Ishikawa (cell line): ENCODE measurements around the gene CORO7.
A peak's percentile ranks its signal among the peaks of the same experiment; 100 is the strongest.

ENCODE experiments used
- CEBPB ChIP-seq: IDR thresholded peaks from 2 replicates; pipeline ENCODE4 v1.6.1; 2012
- CREB1 ChIP-seq: IDR thresholded peaks from 2 replicates; pipeline ENCODE4 v1.6.1; 2012; ENCODE audit warnings: low read depth
- EGR1 ChIP-seq: IDR thresholded peaks from 2 replicates; pipeline ENCODE4 v1.6.1; 2012
- EP300 ChIP-seq: IDR thresholded peaks from 2 replicates; pipeline ENCODE4 v1.6.1; 2012; ENCODE audit warnings: borderline replicate concordance
- FOXM1 ChIP-seq: IDR thresholded peaks from 2 replicates; pipeline ENCODE4 v1.6.1; 2012; ENCODE audit warnings: low read depth, borderline replicate concordance
- MAX ChIP-seq: IDR thresholded peaks from 2 replicates; pipeline ENCODE4 v1.6.1; 2012
- NFIC ChIP-seq: IDR thresholded peaks from 2 replicates; pipeline ENCODE4 v1.6.1; 2012
- RAD21 ChIP-seq: IDR thresholded peaks from 2 replicates; pipeline ENCODE4 v1.6.1; 2012; ENCODE audit warnings: low read depth
- REST ChIP-seq: IDR thresholded peaks from 2 replicates; pipeline ENCODE4 v1.6.1; 2012; ENCODE audit warnings: low read depth, mild to moderate bottlenecking
- TAF1 ChIP-seq: IDR thresholded peaks from 2 replicates; pipeline ENCODE4 v1.6.1; 2012; ENCODE audit warnings: low read depth, mild to moderate bottlenecking
- TCF12 ChIP-seq: IDR thresholded peaks from 2 replicates; pipeline ENCODE4 v1.6.1; 2012; ENCODE audit warnings: low read depth
- TEAD4 ChIP-seq: IDR thresholded peaks from 2 replicates; pipeline ENCODE4 v1.6.1; 2012
- USF1 ChIP-seq: IDR thresholded peaks from 2 replicates; pipeline ENCODE4 v1.6.1; 2012
- YY1 ChIP-seq: IDR thresholded peaks from 2 replicates; pipeline ENCODE4 v1.6.1; 2012; ENCODE audit warnings: low read depth
- ZBTB7A ChIP-seq: IDR thresholded peaks from 2 replicates; pipeline ENCODE4 v1.6.1; 2012; ENCODE audit warnings: low read depth

Gene CORO7

GRCh38 chr16:4315186-4316107 is 100.9 kb downstream of the CORO7 start, which contains the start of gene GLIS2:
GLIS2 (plus strand) TSS chr16:4316067; CDS start chr16:4332281, 16,214 bp downstream.
- TF ChIP-seq ZBTB7A (peak; percentile 65; the same call in 1 of the 2 replicates), NFIC (0 out of 2 replicates have a peak, but pooled peaks have one; percentile 4), TCF12 (peak; percentile 26; the same call in 1 of the 2 replicates), EP300 (no peak), MAX (0 out of 2 replicates have a peak, but pooled peaks have one; percentile 4)

GRCh38 chr16:4314532-4315185 is 101.7 kb downstream of the CORO7 start:
- TF ChIP-seq TEAD4, result no peak
- TF ChIP-seq NFIC, result 0 out of 2 replicates have a peak, but pooled peaks have one; percentile 6
- no peak for TF ChIP-seq USF1
- 0 out of 2 replicates have a peak, but pooled peaks have one; percentile 21 for TF ChIP-seq ZBTB7A
- TF ChIP-seq EGR1, result no peak
- peak; percentile 79 for TF ChIP-seq MAX
- no peak for TF ChIP-seq FOXM1
- TF ChIP-seq TCF12, result no peak; the same call in 1 of the 2 replicates
- TF ChIP-seq TAF1, result no peak; the same call in 1 of the 2 replicates
- no peak for TF ChIP-seq EP300
- TF ChIP-seq CREB1, result no peak
- TF ChIP-seq REST, result no peak
- TF ChIP-seq RAD21, result no peak
- TF ChIP-seq CEBPB, result no peak
- TF ChIP-seq YY1, result no peak

GRCh38 chr16:4313563-4314531 is 102.5 kb downstream of the CORO7 start:
- TF ChIP-seq YY1 (no peak), RAD21 (peak; percentile 20; the same call in 1 of the 2 replicates)

GRCh38 chr16:4309833-4310266 is 106.5 kb downstream of the CORO7 start:
- TF ChIP-seq YY1 (peak; percentile 60; the same call in 1 of the 2 replicates), EGR1 (no peak), TCF12 (no peak), CEBPB (no peak), EP300 (no peak), TEAD4 (peak; percentile 77), RAD21 (peak; percentile 72), FOXM1 (no peak), USF1 (no peak), TAF1 (no peak; the same call in 1 of the 2 replicates), NFIC (peak; percentile 11; the same call in 1 of the 2 replicates), CREB1 (no peak), MAX (peak; percentile 70), REST (no peak), ZBTB7A (no peak)
